Sigmoid colon (tissue), 4 donors: ENCODE data around the gene ACP2.

Experiments used
- POLR2A ChIP-seq, 2 donors: fragments of 450-650 bp; IDR thresholded peaks; one replicate each; pipeline ENCODE4 v1.6.1; 2016; ENCODE audit warnings: antibody characterized with exemption in 2 of 2, mild to moderate bottlenecking in 2 of 2, moderate library complexity in 2 of 2
- POLR2AphosphoS5 ChIP-seq, 4 donors: sonication (generic); formaldehyde crosslinking; IDR thresholded peaks; one replicate each; pipeline ENCODE4 v1.6.1; 2017; ENCODE audit warnings: antibody characterized with exemption in 4 of 4
- TF ChIP-seq, protein P1 (sequence below), 4 experiments: fragments of 450-650 bp in 3 of 4; fragments of 200-600 bp in 1 of 4; IDR thresholded peaks; one replicate each; pipeline ENCODE4 v1.5.1; 2016 to 2019; ENCODE audit warnings: antibody characterized with exemption in 4 of 4, mild to moderate bottlenecking in 3 of 4, moderate library complexity in 2 of 4

DNA sequence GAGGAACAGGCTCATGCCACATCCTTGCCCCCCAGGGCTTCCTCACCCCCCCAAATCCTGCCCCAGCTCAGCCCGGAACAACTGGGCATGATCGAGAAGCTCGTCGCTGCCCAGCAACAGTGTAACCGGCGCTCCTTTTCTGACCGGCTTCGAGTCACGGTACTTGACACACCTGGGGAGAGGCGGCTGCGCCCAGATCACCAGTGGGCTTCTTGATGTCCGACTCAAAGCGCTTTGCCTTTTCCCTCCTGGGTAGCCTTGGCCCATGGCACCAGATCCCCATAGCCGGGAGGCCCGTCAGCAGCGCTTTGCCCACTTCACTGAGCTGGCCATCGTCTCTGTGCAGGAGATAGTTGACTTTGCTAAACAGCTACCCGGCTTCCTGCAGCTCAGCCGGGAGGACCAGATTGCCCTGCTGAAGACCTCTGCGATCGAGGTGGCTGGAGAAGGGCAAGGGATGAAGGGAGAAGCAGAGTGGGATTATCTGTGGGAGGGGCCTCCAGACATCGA is 12.7 kb upstream of the ACP2 start:
- TF ChIP-seq POLR2A (IDR thresholded peaks at IDR 0.05) (no peak), POLR2AphosphoS5 (IDR thresholded peaks at IDR 0.05) (no peak)
- TF ChIP-seq, protein P1, sequence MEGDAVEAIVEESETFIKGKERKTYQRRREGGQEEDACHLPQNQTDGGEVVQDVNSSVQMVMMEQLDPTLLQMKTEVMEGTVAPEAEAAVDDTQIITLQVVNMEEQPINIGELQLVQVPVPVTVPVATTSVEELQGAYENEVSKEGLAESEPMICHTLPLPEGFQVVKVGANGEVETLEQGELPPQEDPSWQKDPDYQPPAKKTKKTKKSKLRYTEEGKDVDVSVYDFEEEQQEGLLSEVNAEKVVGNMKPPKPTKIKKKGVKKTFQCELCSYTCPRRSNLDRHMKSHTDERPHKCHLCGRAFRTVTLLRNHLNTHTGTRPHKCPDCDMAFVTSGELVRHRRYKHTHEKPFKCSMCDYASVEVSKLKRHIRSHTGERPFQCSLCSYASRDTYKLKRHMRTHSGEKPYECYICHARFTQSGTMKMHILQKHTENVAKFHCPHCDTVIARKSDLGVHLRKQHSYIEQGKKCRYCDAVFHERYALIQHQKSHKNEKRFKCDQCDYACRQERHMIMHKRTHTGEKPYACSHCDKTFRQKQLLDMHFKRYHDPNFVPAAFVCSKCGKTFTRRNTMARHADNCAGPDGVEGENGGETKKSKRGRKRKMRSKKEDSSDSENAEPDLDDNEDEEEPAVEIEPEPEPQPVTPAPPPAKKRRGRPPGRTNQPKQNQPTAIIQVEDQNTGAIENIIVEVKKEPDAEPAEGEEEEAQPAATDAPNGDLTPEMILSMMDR (IDR thresholded peaks at IDR 0.05) = no peak
